ENCODE measurements around the gene PLK2.

GRCh38 chr5:58505502-58505901 is 45.6 kb upstream of the PLK2 start:
- TF ChIP-seq CTCF (optimal IDR thresholded peaks at IDR 0.05 in 1 of 3, IDR thresholded peaks at IDR 0.05 in 1 of 3, conservative IDR thresholded peaks at IDR 0.05 in 1 of 3; ENCODE audit: extremely low read depth in 1 of 3, insufficient read depth in 2 of 3, low read length in 3 of 3) (no peak), EZH2 (IDR thresholded peaks at IDR 0.05; ENCODE audit: low read length) (no peak)

Measured in keratinocyte (primary cell).